HG02938 (cell line): ENCODE results near the gene ANKRD23.

Experiments used
- ATAC-seq: cut with Tn5 transposase; IDR thresholded peaks from one replicate; pipeline ENCODE4 v1.9.1; 2021; ENCODE audit warnings: mild to moderate bottlenecking, moderate library complexity; ENCODE audit not compliant: unreplicated experiment

Gene ANKRD23

GRCh38 chr2:96839875-96840850, 3.7 kb downstream of the ANKRD23 start:
- no peak for ATAC-seq

- ATAC-seq: no peak
Measured at GRCh38 chr2:96839293-96839874, 4.4 kb downstream of the ANKRD23 start.

- no peak for ATAC-seq
Measured at GRCh38 chr2:96838345-96839292, 5.2 kb downstream of the ANKRD23 start.

- ATAC-seq: no peak
Measured at GRCh38 chr2:96837575-96837974, 6.2 kb downstream of the ANKRD23 start.

- ATAC-seq: no peak
Measured at GRCh38 chr2:96835830-96836229, 8.0 kb downstream of the ANKRD23 start.

- no peak for ATAC-seq
Measured at GRCh38 chr2:96832754-96833507, 10.9 kb downstream of the ANKRD23 start.

GRCh38 chr2:96832408-96832753, 11.4 kb downstream of the ANKRD23 start:
- no peak for ATAC-seq

- ATAC-seq: no peak
Measured at GRCh38 chr2:96831679-96832078, 12.1 kb downstream of the ANKRD23 start.

- ATAC-seq: no peak
Measured at GRCh38 chr2:96830044-96830562, 13.7 kb downstream of the ANKRD23 start.

GRCh38 chr2:96828874-96829273, 14.9 kb downstream of the ANKRD23 start:
- ATAC-seq: no peak

GRCh38 chr2:96828436-96828835, 15.4 kb downstream of the ANKRD23 start:
- ATAC-seq: no peak

GRCh38 chr2:96826546-96827278, 17.1 kb downstream of the ANKRD23 start:
- no peak for ATAC-seq

GRCh38 chr2:96825057-96825456, 18.8 kb downstream of the ANKRD23 start:
- ATAC-seq: no peak

- ATAC-seq: no peak
Measured at GRCh38 chr2:96824079-96824870, 19.5 kb downstream of the ANKRD23 start.

GRCh38 chr2:96823198-96823597, 20.6 kb downstream of the ANKRD23 start:
- ATAC-seq: no peak

GRCh38 chr2:96822786-96823185, 21.0 kb downstream of the ANKRD23 start:
- ATAC-seq: no peak

- ATAC-seq: no peak
Measured at GRCh38 chr2:96821113-96821675, 22.6 kb downstream of the ANKRD23 start.

- ATAC-seq: no peak
Measured at GRCh38 chr2:96819876-96820511, 23.8 kb downstream of the ANKRD23 start.
